ENCODE data around the gene UTS2R. TPM values are rescaled to one million over a fixed set of nuclear protein-coding genes. Genes with fewer than 3 reads are reported as not detected.

The UTS2R gene
- total RNA-seq, 1 donor from 2014 or later, result 7.2 TPM

DNA sequence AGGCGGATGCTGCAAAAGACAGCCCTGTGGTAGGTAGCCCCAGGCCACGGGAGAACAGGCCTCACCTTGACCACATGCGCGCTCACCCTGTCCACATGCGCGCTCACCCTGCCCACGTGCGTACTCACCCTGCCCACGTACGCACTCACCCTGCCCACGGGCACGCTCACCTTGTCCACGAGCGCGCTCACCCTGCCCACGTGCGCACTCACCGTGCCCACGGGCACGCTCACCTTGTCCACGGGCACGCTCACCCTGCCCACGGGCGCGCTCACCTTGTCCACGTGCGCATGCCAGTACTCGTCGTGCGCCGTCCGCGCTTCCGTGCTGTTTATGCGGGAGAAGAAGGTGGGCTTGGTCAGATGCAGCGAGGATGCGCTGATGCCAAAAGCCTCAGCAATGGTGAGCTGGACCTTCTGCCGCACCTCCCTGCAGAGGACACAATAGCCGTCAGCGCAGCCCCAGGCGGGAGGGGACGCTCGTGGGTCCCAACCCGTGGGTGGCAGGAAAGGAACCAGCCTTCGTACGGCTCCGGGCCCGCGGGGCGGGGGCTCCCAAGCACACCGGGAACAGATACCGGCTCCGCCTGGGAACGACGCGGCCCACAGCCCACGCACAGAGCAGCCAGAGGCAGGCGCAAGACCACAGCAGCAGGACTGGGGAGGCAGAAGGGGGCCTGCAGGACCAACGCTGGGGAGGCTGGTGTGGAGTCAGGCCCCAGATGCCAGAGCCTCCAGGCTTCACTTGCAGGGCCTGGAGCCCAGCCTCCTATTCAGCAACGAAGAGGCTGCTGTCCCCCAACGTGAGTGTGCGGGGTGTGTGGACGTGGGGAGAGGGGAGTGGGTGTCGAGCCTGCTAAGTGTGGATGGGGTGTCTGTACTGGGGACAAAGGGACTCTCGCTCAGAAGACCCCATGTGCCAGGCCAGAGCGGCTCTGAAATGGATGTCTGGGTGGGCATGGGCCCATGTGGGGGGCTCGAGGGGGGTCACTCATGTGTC, 32.4 kb downstream of the UTS2R start:
- Mint-ChIP-seq H3K4me1 (ENCODE audit: low read depth, unreplicated experiment) (peaks cover 20% of the 10 kb centered on the region), H3K4me3 (ENCODE audit: unreplicated experiment) (no peak overlapping the region), H3K27ac (ENCODE audit: unreplicated experiment) (no peak overlapping the region), H3K27me3 (ENCODE audit: unreplicated experiment) (peaks cover 3% of the 10 kb centered on the region), H3K9me3 (ENCODE audit: unreplicated experiment) (peaks cover 6% of the 10 kb centered on the region), H3K36me3 (ENCODE audit: unreplicated experiment) (no peaks in the 10 kb centered on the region)
- no peak for TF ChIP-seq CTCF (IDR thresholded peaks at IDR 0.05; ENCODE audit: partially characterized antibody, unreplicated experiment)
- no peak for DNase-seq

DNA sequence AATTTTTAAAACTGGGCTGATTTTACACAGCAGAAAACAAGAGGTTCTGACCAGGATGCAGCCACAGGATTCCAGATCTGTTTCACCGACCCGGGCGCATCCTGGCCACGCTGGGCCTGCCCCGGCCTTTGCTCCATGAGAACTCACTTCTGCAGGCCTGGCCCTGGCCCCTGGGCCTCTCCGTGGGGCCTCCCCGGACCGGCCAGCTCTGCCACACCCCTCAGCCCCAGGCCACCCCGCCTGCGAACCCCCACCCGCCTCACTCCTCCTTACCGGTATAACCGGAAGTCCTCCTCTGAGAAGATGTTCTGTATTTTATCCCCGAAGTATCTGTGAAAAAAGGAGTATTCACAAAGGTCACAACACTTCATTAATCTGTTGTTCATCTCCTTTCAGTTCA, 33.5 kb downstream of the UTS2R start:
- Mint-ChIP-seq H3K36me3 (ENCODE audit: unreplicated experiment) (no peaks in the 10 kb centered on the region), H3K9me3 (ENCODE audit: unreplicated experiment) (peaks cover 2% of the 10 kb centered on the region), H3K4me1 (ENCODE audit: low read depth, unreplicated experiment) (peaks cover 14% of the 10 kb centered on the region), H3K27me3 (ENCODE audit: unreplicated experiment) (peaks cover 1% of the 10 kb centered on the region), H3K4me3 (ENCODE audit: unreplicated experiment) (no peak overlapping the region), H3K27ac (ENCODE audit: unreplicated experiment) (no peak overlapping the region)
- TF ChIP-seq CTCF (IDR thresholded peaks at IDR 0.05; ENCODE audit: partially characterized antibody, unreplicated experiment), result no peak
- DNase-seq, result no peak

- no peak overlapping the region for H3K4me3 Mint-ChIP-seq (ENCODE audit: unreplicated experiment)
- H3K4me1 Mint-ChIP-seq (ENCODE audit: low read depth, unreplicated experiment), result peaks cover 8% of the 10 kb centered on the region
- no peak for TF ChIP-seq CTCF (IDR thresholded peaks at IDR 0.05; ENCODE audit: partially characterized antibody, unreplicated experiment)
- H3K9me3 Mint-ChIP-seq (ENCODE audit: unreplicated experiment), result no peaks in the 10 kb centered on the region
- DNase-seq, result no peak
- H3K36me3 Mint-ChIP-seq (ENCODE audit: unreplicated experiment), result no peaks in the 10 kb centered on the region
- peaks cover 1% of the 10 kb centered on the region for H3K27me3 Mint-ChIP-seq (ENCODE audit: unreplicated experiment)
- no peak overlapping the region for H3K27ac Mint-ChIP-seq (ENCODE audit: unreplicated experiment)
These were observed 34.6 kb downstream of the UTS2R start for GRCh38 chr17:82406131-82406671.

DNA sequence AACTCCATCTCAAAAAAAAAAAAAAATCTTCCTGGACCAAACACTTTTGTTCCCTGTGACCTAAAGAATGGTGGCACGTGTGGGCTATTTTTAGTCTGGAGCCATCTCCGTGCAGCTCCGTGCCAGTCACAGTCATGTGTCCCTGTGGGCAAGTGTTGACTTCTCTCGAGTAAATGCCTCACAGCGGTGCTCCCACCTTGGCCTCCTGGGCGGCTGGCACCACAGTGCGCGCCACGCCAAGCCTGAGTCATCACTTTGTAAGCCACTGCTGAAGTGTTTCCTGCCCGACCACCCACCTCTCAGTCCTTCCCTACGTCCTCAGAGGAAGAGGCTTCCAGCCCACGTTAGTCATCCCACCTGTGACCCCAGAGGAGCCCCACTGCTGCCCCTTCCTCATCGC, 35.7 kb downstream of the UTS2R start:
- Mint-ChIP-seq H3K9me3 (ENCODE audit: unreplicated experiment) (no peaks in the 10 kb centered on the region), H3K4me1 (ENCODE audit: low read depth, unreplicated experiment) (peaks cover 8% of the 10 kb centered on the region), H3K27me3 (ENCODE audit: unreplicated experiment) (peaks cover 1% of the 10 kb centered on the region), H3K4me3 (ENCODE audit: unreplicated experiment) (no peak overlapping the region), H3K27ac (ENCODE audit: unreplicated experiment) (no peak overlapping the region), H3K36me3 (ENCODE audit: unreplicated experiment) (no peaks in the 10 kb centered on the region)
- no peak for TF ChIP-seq CTCF (IDR thresholded peaks at IDR 0.05; ENCODE audit: partially characterized antibody, unreplicated experiment)
- DNase-seq, result no peak

Data from glutamatergic neuron (in vitro differentiated cells).